ENCODE results near the gene GPRC5A.

DNA sequence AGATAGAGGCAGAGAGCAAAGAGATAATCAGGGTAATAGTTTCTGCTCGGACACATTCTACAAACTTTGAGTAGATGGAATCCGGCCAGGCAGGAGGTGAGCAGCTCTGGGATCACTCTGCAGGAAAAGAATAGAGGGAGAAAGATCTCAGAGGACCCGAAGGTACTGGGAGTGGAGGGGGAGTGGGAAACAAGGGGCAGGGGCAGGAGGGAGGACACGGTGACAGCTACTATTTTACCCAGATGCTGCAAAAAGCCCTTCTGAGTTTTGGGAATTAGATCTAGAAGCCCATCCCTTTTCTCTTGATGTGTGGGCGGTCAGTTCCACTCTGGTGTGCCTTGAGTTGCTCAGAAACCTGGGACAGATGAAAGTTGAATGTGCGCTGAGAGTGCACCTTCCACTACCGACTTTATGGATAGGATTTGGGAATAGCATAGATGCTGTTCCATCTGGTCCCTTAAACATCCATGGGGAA lies 556 bp downstream of the GPRC5A start:
- TF ChIP-seq, protein P1, sequence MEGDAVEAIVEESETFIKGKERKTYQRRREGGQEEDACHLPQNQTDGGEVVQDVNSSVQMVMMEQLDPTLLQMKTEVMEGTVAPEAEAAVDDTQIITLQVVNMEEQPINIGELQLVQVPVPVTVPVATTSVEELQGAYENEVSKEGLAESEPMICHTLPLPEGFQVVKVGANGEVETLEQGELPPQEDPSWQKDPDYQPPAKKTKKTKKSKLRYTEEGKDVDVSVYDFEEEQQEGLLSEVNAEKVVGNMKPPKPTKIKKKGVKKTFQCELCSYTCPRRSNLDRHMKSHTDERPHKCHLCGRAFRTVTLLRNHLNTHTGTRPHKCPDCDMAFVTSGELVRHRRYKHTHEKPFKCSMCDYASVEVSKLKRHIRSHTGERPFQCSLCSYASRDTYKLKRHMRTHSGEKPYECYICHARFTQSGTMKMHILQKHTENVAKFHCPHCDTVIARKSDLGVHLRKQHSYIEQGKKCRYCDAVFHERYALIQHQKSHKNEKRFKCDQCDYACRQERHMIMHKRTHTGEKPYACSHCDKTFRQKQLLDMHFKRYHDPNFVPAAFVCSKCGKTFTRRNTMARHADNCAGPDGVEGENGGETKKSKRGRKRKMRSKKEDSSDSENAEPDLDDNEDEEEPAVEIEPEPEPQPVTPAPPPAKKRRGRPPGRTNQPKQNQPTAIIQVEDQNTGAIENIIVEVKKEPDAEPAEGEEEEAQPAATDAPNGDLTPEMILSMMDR (IDR thresholded peaks at IDR 0.05; ENCODE audit: low read length) = no peak
- TF ChIP-seq EZH2 (IDR thresholded peaks at IDR 0.05; ENCODE audit: borderline replicate concordance, low read length) = no peak

Data from OCI-LY1 (cell line).